Measurements from ENCODE around the gene SUGCT.
"Not testable (repeated sequence)": the region's sequence is repeated elsewhere in the genome, so short reads cannot be mapped to it uniquely, and the experiment has no call there.

Gene SUGCT

GRCh38 chr7:40644454-40645188 lies 509.8 kb downstream of the SUGCT start:
- DNase-seq = peak; percentile 39

GRCh38 chr7:40645197-40645596 lies 510.4 kb downstream of the SUGCT start:
- DNase-seq = no peak

GRCh38 chr7:40646717-40647116 lies 511.9 kb downstream of the SUGCT start:
- DNase-seq = peak; percentile 40

GRCh38 chr7:40647719-40648118 lies 512.9 kb downstream of the SUGCT start:
- DNase-seq = no peak

GRCh38 chr7:40649247-40649646 lies 514.4 kb downstream of the SUGCT start:
- no peak for DNase-seq

- DNase-seq = not testable (repeated sequence)
Observed at GRCh38 chr7:40650903-40651302, 516.1 kb downstream of the SUGCT start.

GRCh38 chr7:40654171-40654570 lies 519.4 kb downstream of the SUGCT start:
- no peak for DNase-seq

- no peak for DNase-seq
Observed at GRCh38 chr7:40655426-40655825, 520.6 kb downstream of the SUGCT start.

- no peak for DNase-seq
Observed at GRCh38 chr7:40656349-40656748, 521.5 kb downstream of the SUGCT start.

- no peak for DNase-seq
Observed at GRCh38 chr7:40658729-40659128, 523.9 kb downstream of the SUGCT start.

- no peak for DNase-seq
Observed at GRCh38 chr7:40659231-40659630, 524.4 kb downstream of the SUGCT start.

GRCh38 chr7:40673285-40673684 lies 538.5 kb downstream of the SUGCT start:
- no peak for DNase-seq

GRCh38 chr7:40674316-40674715 lies 539.5 kb downstream of the SUGCT start:
- no peak for DNase-seq

- no peak for DNase-seq
Observed at GRCh38 chr7:40675741-40676140, 540.9 kb downstream of the SUGCT start.

- DNase-seq = no peak
Observed at GRCh38 chr7:40676221-40676620, 541.4 kb downstream of the SUGCT start.

- DNase-seq = peak; percentile 2
Observed at GRCh38 chr7:40680657-40681056, 545.9 kb downstream of the SUGCT start.

GRCh38 chr7:40682696-40683095 lies 547.9 kb downstream of the SUGCT start:
- DNase-seq = no peak

GRCh38 chr7:40694026-40694809 lies 559.4 kb downstream of the SUGCT start:
- no peak for DNase-seq

- DNase-seq = no peak
Observed at GRCh38 chr7:40694991-40695390, 560.2 kb downstream of the SUGCT start.

- DNase-seq = no peak
Observed at GRCh38 chr7:40697653-40698052, 562.8 kb downstream of the SUGCT start.

GRCh38 chr7:40698214-40698920 lies 563.6 kb downstream of the SUGCT start:
- no peak for DNase-seq

- no peak for DNase-seq
Observed at GRCh38 chr7:40698921-40699260, 564.1 kb downstream of the SUGCT start.

GRCh38 chr7:40700653-40701421 lies 566.0 kb downstream of the SUGCT start:
- no peak for DNase-seq

All from NCI-H510A treated with DMSO at 0.1 percent for 48 hours (cell line).